ENCODE data around the gene PPP1R14C. TPM values are rescaled to one million over a fixed set of nuclear protein-coding genes. Genes with fewer than 3 reads are reported as not detected.

PPP1R14C gene
- total and polyA plus RNA-seq, 2 donors (not counting 3 experiments of a cell fraction or from before 2014, with no cell fraction given): not detected

GRCh38 chr6:150146436-150146835 lies 3.6 kb downstream of the PPP1R14C start:
- dilution Hi-C loops (cut with MboI; ENCODE audit: extremely low pct_ligation_motif_present, low sequenced_read_pairs): no loop called here
- Histone ChIP-seq H4K20me1 (replicated peaks; ENCODE audit: control insufficient read depth, extremely low read depth, insufficient read depth, low read length) (no peaks in the 10 kb centered on the region), H2AFZ (ENCODE audit: low read depth, low read length) (no peak overlapping the region), H3K4me1 (ENCODE audit: control insufficient read depth, extremely low read depth, insufficient read depth, low read length) (no peaks in the 10 kb centered on the region), H3K27ac (ENCODE audit: insufficient read depth, low read depth, low read length) (no peak overlapping the region), H3K4me2 (ENCODE audit: insufficient read depth, low read length) (no peak overlapping the region), H3K9ac (replicated peaks; ENCODE audit: extremely low read depth, insufficient read depth, low read length) (no peak overlapping the region), H3K4me3 (replicated peaks in 1 of 3; ENCODE audit: insufficient read depth in 1 of 3, low read depth in 1 of 3, low read length in 3 of 3) (no peak overlapping the region), H3K9me3 (replicated peaks; ENCODE audit: control insufficient read depth, insufficient read depth, low read length) (no peaks in the 10 kb centered on the region), H3K36me3 (ENCODE audit: control insufficient read depth in 2 of 2, extremely low read depth in 1 of 2, insufficient read depth in 2 of 2, low read length in 2 of 2) (no peaks in the 10 kb centered on the region), H3K79me2 (ENCODE audit: control insufficient read depth, insufficient read depth, low read length) (no peaks in the 10 kb centered on the region), H3K9me1 (replicated peaks; ENCODE audit: control insufficient read depth, extremely low read depth, insufficient read depth, low read length) (no peaks in the 10 kb centered on the region), H3K27me3 (ENCODE audit: control insufficient read depth in 2 of 2, insufficient read depth in 2 of 2, low read length in 2 of 2) (peaks cover 49 to 71% of the 10 kb centered on the region in 2 experiments)
- DNase-seq (ENCODE audit: low read depth, low spot score) (no peak), FAIRE-seq (no peak)
- POLR2A ChIA-PET: no interaction called here
- intact Hi-C loops (cut with micrococcal nuclease): no loop called here
- CTCF ChIA-PET: interaction anchor here (0.7 kb wide), 1 partner anchor 129 kb away, joined by 3 read pairs; no protein-coding TSS in a partner anchor
- no TSS peak for BruUV-seq (replicated peaks)
- TF ChIP-seq MYC (IDR thresholded peaks at IDR 0.05; ENCODE audit: low read depth, low read length) (no peak), GATA2 (IDR thresholded peaks at IDR 0.05; ENCODE audit: insufficient read depth, insufficient read length, low read depth, low read length) (no peak), MAX (IDR thresholded peaks at IDR 0.05; ENCODE audit: insufficient read depth, insufficient read length) (no peak), FOS (IDR thresholded peaks at IDR 0.05; ENCODE audit: borderline replicate concordance, insufficient read depth, low read length) (no peak), CTCF (IDR thresholded peaks at IDR 0.05; ENCODE audit: extremely low read depth in 1 of 2, insufficient read depth in 1 of 2, low read depth in 1 of 2, low read length in 2 of 2) (no peak), JUN (IDR thresholded peaks at IDR 0.05; ENCODE audit: borderline replicate concordance, insufficient read depth, insufficient read length, low read depth) (no peak), EZH2 (IDR thresholded peaks at IDR 0.05; ENCODE audit: borderline replicate concordance, low read depth, low read length, severe bottlenecking) (no peak)

Data from endothelial cell of umbilical vein (primary cell).